Measurements from ENCODE around the gene TIMM44.

TIMM44 gene

DNA sequence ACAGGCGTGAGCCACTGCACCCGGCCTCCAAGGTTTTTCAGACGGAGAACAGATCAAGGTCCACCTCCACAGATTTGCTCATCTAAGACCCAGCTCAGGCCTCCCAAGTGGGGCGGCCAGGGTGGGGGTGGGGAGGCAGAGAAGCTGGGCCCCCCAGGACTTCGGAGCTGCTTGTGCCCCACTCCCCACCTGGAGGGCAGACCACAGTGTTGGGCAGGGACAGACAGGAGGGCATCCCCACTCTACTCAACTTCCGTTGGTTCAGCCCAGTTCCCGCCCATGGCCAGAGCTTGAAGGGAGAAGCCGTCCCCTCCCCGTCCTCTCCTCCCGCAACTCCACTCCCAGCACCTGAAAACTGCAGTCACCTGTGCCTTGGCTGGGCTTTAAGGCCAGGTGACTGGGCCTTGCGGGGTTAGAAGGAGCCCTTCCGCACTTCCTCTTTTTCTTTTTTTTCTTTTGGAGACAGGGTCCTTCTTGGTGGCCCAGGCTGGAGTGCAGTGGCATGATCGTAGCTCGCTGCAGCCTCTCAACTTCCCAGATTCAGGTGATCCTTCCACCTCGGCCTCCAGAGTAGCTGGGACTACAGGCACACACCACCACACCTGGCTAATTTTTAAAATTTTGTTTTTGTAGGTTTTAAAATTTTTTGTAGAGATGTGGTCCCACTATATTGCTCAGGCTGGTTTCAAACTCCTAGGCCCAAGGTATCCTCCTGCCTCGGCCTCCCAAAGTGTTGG is 55.9 kb downstream of the TIMM44 start:
- Histone ChIP-seq H3K27ac (no peak overlapping the region), H3K4me3 (no peak overlapping the region)
- no peak for DNase-seq (ENCODE audit: low spot score)
- TF ChIP-seq, protein P1, sequence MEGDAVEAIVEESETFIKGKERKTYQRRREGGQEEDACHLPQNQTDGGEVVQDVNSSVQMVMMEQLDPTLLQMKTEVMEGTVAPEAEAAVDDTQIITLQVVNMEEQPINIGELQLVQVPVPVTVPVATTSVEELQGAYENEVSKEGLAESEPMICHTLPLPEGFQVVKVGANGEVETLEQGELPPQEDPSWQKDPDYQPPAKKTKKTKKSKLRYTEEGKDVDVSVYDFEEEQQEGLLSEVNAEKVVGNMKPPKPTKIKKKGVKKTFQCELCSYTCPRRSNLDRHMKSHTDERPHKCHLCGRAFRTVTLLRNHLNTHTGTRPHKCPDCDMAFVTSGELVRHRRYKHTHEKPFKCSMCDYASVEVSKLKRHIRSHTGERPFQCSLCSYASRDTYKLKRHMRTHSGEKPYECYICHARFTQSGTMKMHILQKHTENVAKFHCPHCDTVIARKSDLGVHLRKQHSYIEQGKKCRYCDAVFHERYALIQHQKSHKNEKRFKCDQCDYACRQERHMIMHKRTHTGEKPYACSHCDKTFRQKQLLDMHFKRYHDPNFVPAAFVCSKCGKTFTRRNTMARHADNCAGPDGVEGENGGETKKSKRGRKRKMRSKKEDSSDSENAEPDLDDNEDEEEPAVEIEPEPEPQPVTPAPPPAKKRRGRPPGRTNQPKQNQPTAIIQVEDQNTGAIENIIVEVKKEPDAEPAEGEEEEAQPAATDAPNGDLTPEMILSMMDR (IDR thresholded peaks at IDR 0.05) = no peak

GRCh38 chr19:7885818-7886217 is 57.6 kb downstream of the TIMM44 start:
- TF ChIP-seq, protein P1 (IDR thresholded peaks at IDR 0.05) = no peak
- no peak for DNase-seq (ENCODE audit: low spot score)
- no peak overlapping the region for H3K4me3 ChIP-seq

DNA sequence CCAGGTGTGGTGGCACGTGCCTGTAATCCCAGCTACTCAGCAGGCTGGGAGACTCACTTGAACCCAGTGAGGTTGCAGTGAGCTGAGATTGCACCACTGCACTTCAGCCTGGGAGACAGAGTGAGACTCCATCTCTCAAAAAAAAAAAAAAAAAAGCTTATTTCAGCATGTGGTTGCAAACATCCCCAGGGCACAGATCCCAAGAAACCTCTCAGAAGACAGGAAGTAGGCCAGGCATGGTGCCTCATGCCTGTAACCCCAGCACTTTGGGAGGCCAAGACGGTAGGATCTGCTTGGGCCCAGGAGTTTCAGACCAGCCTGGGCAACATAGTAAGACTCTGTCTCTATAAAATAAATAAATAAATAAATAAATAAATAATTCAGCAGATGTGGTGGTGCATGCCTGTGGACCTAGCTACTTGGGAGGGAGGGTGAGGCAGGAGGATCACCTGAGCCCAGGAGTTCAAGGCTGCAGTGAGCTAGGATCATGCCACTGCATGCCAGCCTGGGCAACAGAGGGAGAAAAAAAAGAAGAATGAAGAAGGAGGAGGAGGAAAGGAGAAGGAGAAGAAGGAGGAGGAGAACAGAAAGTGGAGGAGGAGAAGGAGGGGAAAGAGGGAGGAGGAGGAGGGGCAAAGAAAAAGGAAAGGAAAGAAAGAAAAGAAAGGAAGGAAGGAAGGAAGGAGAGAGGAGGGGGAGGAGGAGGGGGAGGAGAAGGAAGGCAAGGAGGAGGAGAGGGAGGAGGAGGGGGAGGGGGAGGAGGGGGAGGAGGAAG is 59.5 kb downstream of the TIMM44 start:
- TF ChIP-seq, protein P1 (IDR thresholded peaks at IDR 0.05) = no peak
- no peak overlapping the region for H3K27ac ChIP-seq
- DNase-seq (ENCODE audit: low spot score) = no peak
- H3K4me3 ChIP-seq = no peak overlapping the region

More at GRCh38 chr19:7885818-7886217, 57.6 kb downstream of the TIMM44 start:
- H3K27ac ChIP-seq = no peak overlapping the region

GRCh38 chr19:7883105-7883504 is 60.4 kb downstream of the TIMM44 start:
- TF ChIP-seq, protein P1 (IDR thresholded peaks at IDR 0.05) = no peak
- Histone ChIP-seq H3K4me3 (no peak overlapping the region), H3K27ac (no peak overlapping the region)
- DNase-seq (ENCODE audit: low spot score) = no peak

DNA sequence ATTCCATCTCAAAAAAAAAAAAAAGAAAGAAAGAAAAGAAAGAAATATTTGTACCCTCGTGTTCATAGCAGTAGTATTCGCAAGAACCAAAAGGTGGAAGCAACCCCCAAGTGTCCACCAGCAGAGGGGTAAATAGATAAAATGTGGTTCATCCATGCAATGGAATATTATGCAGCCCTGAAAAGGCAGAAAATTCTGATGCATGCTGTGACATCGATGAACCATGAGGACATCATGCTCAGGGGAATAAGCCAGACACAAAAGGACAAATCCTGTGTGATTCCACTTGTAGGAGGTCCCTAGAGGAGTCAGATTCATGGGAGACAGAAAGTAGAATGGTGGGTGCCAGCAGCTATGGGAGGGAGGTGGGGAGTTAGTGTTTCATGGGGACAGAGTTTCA is 61.6 kb downstream of the TIMM44 start:
- H3K4me3 ChIP-seq = no peak overlapping the region
- TF ChIP-seq, protein P1 (IDR thresholded peaks at IDR 0.05) = no peak
- H3K27ac ChIP-seq = no peak overlapping the region
- DNase-seq (ENCODE audit: low spot score) = no peak

GRCh38 chr19:7879836-7880235 is 63.6 kb downstream of the TIMM44 start:
- no peak for DNase-seq (ENCODE audit: low spot score)
- H3K4me3 ChIP-seq = no peak overlapping the region
- H3K27ac ChIP-seq = no peak overlapping the region
- TF ChIP-seq, protein P1 (IDR thresholded peaks at IDR 0.05) = no peak

All from coronary artery (tissue), 2 donors.